ENCODE measurements around the gene BMP4.

DNA sequence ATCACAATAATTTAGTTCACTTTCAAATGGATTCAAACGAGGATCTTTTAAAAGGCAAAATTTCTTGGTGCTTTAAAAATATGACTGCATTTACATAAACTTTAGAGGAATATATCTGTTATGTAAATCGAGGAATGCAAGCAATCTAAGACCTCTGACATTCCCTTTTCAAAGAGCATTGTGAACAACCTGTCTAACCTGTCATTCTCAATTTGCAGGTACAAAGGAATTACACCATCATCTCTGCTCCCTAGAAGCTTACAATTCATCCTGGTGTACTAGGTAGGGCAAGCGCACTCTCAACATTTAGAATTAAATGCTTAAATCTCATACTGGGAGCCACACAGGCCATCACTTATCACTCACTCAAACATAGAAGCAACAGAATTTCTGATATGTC is 35.6 kb downstream of the BMP4 start:
- no peak for TF ChIP-seq POLR2A (IDR thresholded peaks at IDR 0.05)
- TF ChIP-seq, protein P1, sequence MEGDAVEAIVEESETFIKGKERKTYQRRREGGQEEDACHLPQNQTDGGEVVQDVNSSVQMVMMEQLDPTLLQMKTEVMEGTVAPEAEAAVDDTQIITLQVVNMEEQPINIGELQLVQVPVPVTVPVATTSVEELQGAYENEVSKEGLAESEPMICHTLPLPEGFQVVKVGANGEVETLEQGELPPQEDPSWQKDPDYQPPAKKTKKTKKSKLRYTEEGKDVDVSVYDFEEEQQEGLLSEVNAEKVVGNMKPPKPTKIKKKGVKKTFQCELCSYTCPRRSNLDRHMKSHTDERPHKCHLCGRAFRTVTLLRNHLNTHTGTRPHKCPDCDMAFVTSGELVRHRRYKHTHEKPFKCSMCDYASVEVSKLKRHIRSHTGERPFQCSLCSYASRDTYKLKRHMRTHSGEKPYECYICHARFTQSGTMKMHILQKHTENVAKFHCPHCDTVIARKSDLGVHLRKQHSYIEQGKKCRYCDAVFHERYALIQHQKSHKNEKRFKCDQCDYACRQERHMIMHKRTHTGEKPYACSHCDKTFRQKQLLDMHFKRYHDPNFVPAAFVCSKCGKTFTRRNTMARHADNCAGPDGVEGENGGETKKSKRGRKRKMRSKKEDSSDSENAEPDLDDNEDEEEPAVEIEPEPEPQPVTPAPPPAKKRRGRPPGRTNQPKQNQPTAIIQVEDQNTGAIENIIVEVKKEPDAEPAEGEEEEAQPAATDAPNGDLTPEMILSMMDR (IDR thresholded peaks at IDR 0.05): no peak
